NCI-H526 treated with DMSO at 0.1 percent for 48 hours (cell line): ENCODE data around the gene ZNF189.

Experiments used
- DNase-seq: peaks from one replicate; lab custom pipeline; 2025; lab: John Stamatoyannopoulos, UW

The ZNF189 gene

GRCh38 chr9:101398068-101398929, at the start of gene ZNF189, which contains the start of gene MRPL50:
Gene ZNF189 (plus strand): TSS chr9:101398851. CDS start chr9:101399157, 306 bp downstream.
Gene MRPL50 (minus strand): TSS chr9:101398618. CDS start chr9:101398592, 26 bp downstream.
- DNase-seq, result peak; percentile 93

- DNase-seq, result no peak
Measured at GRCh38 chr9:101350285-101350684, 48.4 kb upstream of the ZNF189 start.

GRCh38 chr9:101352892-101353463, 45.7 kb upstream of the ZNF189 start:
- no peak for DNase-seq

GRCh38 chr9:101353683-101354082, 45.0 kb upstream of the ZNF189 start:
- DNase-seq, result no peak

- no peak for DNase-seq
Measured at GRCh38 chr9:101354143-101354764, 44.4 kb upstream of the ZNF189 start.

GRCh38 chr9:101354765-101355708, 43.6 kb upstream of the ZNF189 start:
- no peak for DNase-seq

- no peak for DNase-seq
Measured at GRCh38 chr9:101356619-101357018, 42.0 kb upstream of the ZNF189 start.

GRCh38 chr9:101359679-101360078, 39.0 kb upstream of the ZNF189 start:
- DNase-seq, result no peak

- DNase-seq, result no peak
Measured at GRCh38 chr9:101360647-101361046, 38.0 kb upstream of the ZNF189 start.

- DNase-seq, result no peak
Measured at GRCh38 chr9:101362450-101362849, 36.2 kb upstream of the ZNF189 start.

GRCh38 chr9:101365181-101365580, 33.5 kb upstream of the ZNF189 start:
- no peak for DNase-seq

GRCh38 chr9:101366038-101366756, 32.5 kb upstream of the ZNF189 start:
- no peak for DNase-seq

- no peak for DNase-seq
Measured at GRCh38 chr9:101367323-101367722, 31.3 kb upstream of the ZNF189 start.

- DNase-seq, result no peak
Measured at GRCh38 chr9:101369286-101369685, 29.4 kb upstream of the ZNF189 start.

- DNase-seq, result no peak
Measured at GRCh38 chr9:101369884-101370531, 28.6 kb upstream of the ZNF189 start.

- DNase-seq, result no peak
Measured at GRCh38 chr9:101371813-101372212, 26.8 kb upstream of the ZNF189 start.

GRCh38 chr9:101372327-101373118, 26.1 kb upstream of the ZNF189 start:
- no peak for DNase-seq

- DNase-seq, result no peak
Measured at GRCh38 chr9:101375546-101375945, 23.1 kb upstream of the ZNF189 start.

GRCh38 chr9:101376111-101376848, 22.4 kb upstream of the ZNF189 start:
- DNase-seq, result no peak
